PC-3 (cell line): ENCODE data around the gene ING3. TPM values are rescaled to one million over a fixed set of nuclear protein-coding genes. Genes with fewer than 3 reads are reported as not detected.

Experiments
- ATAC-seq: fragments of 200-7000 bp; cut with Tn5 transposase; 2 replicates; pipeline ENCODE4 v1.9.1; 2020; ENCODE audit warnings: mild to moderate bottlenecking, moderate library complexity
- BruUV-seq: library from RNA; stranded (reverse); fragments of 400-500 nt; replicated peaks from 2 replicates; lab custom pipeline; 2021; lab: Mats Ljungman, UMichigan
- CTCF ChIA-PET: fragments of 300-600 bp; sonication (Branson Sonifier 250); formaldehyde crosslinking; loops from one replicate; lab custom pipeline; 2022; ENCODE audit warnings: antibody characterized with exemption; lab: Charles Lee
- POLR2A ChIA-PET: fragments of 300-600 bp; sonication (Branson Sonifier 250); formaldehyde crosslinking; loops from one replicate; lab custom pipeline; 2022; ENCODE audit warnings: antibody characterized with exemption; ENCODE audit not compliant: unreplicated experiment; lab: Charles Lee
- DNase-seq: peaks from one replicate; pipeline ENCODE4 v3.0.0-alpha.2; 2015
- H2AFZ ChIP-seq: fragments of 300-600 bp; sonication (generic); 2 replicates; pipeline ENCODE4 v1.6.0; 2016; ENCODE audit warnings: antibody characterized with exemption, low read length
- H3F3A ChIP-seq: fragments of 300-600 bp; sonication (generic); one replicate; pipeline ENCODE4 v1.6.0; 2017; ENCODE audit warnings: antibody characterized with exemption, low read length, control low read depth, mild to moderate bottlenecking; ENCODE audit not compliant: unreplicated experiment
- H3K27ac ChIP-seq: fragments of 300-600 bp; sonication (generic); 2 replicates; pipeline ENCODE4 v1.5.1; 2016; ENCODE audit warnings: mild to moderate bottlenecking, low read length
- H3K27me3 ChIP-seq: fragments of 300-600 bp; sonication (generic); 2 replicates; pipeline ENCODE4 v1.6.1; 2016; ENCODE audit warnings: low read length, mixed read lengths
- H3K36me3 ChIP-seq: fragments of 300-600 bp; sonication (generic); 2 replicates; pipeline ENCODE4 v1.6.1; 2016; ENCODE audit warnings: low read depth, mixed run types, low read length, mixed read lengths
- H3K4me1 ChIP-seq: fragments of 300-600 bp; sonication (generic); 2 replicates; pipeline ENCODE4 v1.5.1; 2016; ENCODE audit warnings: low read length; ENCODE audit not compliant: insufficient read depth
- H3K4me2 ChIP-seq: fragments of 300-600 bp; sonication (generic); 2 replicates; pipeline ENCODE4 v1.6.0; 2016; ENCODE audit warnings: low read length
- H3K4me3 ChIP-seq: fragments of 300-600 bp; sonication (generic); 2 replicates; pipeline ENCODE4 v1.5.1; 2016; ENCODE audit warnings: mild to moderate bottlenecking, low read length, mixed read lengths
- H3K79me2 ChIP-seq: fragments of 300-600 bp; sonication (generic); 2 replicates; pipeline ENCODE4 v1.6.1; 2017; ENCODE audit warnings: low read length, mixed read lengths
- H3K9ac ChIP-seq: fragments of 300-600 bp; sonication (generic); 2 replicates; pipeline ENCODE4 v1.6.0; 2016; ENCODE audit warnings: mild to moderate bottlenecking, low read length
- H3K9me2 ChIP-seq: fragments of 300-600 bp; sonication (generic); replicated peaks from 2 replicates; pipeline ENCODE4 v1.6.1; 2016; ENCODE audit warnings: mixed run types, low read length, mixed read lengths
- H3K9me3 ChIP-seq: fragments of 300-600 bp; sonication (generic); 2 replicates; pipeline ENCODE4 v1.6.1; 2016; ENCODE audit warnings: low read length, mixed read lengths
- H4K20me1 ChIP-seq: fragments of 300-600 bp; sonication (generic); 2 replicates; pipeline ENCODE4 v1.6.1; 2016; ENCODE audit warnings: low read length, mixed read lengths
- EZH2 ChIP-seq: fragments of 300-600 bp; sonication (generic); IDR thresholded peaks from one replicate; pipeline ENCODE4 v1.6.1; 2017; ENCODE audit warnings: antibody characterized with exemption, mild to moderate bottlenecking, low read length; ENCODE audit not compliant: unreplicated experiment
- EZH2phosphoT487 ChIP-seq: fragments of 300-600 bp; sonication (generic); IDR thresholded peaks from 2 replicates; pipeline ENCODE4 v1.6.1; 2018; ENCODE audit warnings: mild to moderate bottlenecking, antibody characterized with exemption, low read length, borderline replicate concordance
- intact Hi-C: fragments of 100-400 bp; cut with micrococcal nuclease; formaldehyde crosslinking; loops from 2 replicates; pipeline ENCODE4 v1.9.0; 2023
- total RNA-seq: library from RNA; depleted of rRNA; stranded (reverse); fragments of >200 nt; gene quantifications from 2 replicates; pipeline ENCODE4 v1.2.3, GENCODE V29; 2014
- TF ChIP-seq, protein P1 (sequence below): fragments of 300-600 bp; sonication (generic); conservative IDR thresholded peaks from 2 replicates; pipeline ENCODE4 v1.5.1; 2017; ENCODE audit warnings: antibody characterized with exemption, low read depth, mild to moderate bottlenecking, low read length

ING3 gene
- total RNA-seq, 1 experiment from 2014 or later: 12.8 TPM

DNA sequence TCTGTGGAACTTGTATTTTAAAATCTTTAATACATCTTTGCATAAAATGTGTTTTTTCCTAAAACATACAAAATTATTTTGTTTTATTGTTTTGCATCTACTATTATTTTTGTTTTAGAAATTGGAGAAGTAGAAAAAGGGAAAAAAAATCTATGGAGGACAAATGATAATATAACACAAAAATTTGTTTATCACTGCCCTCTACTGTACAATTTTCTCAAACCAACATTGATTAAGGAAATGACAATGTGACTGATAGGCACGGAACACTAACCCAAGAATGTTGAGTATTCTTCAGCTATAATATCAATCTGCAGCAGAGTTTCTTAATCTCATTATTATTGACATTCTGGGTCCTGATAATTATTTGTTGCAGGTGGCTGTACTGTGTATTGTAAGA, 9.5 kb upstream of the ING3 start:
- no peaks in the 10 kb centered on the region for H3F3A ChIP-seq
- H3K79me2 ChIP-seq: no peaks in the 10 kb centered on the region
- BruUV-seq: no TSS peak
- ChIA-PET CTCF (interaction anchor here (0.9 kb wide), 1 partner anchor 149 kb away, joined by 4 read pairs; no protein-coding TSS in a partner anchor), POLR2A (no interaction called here)
- no peak overlapping the region for H3K4me3 ChIP-seq
- ATAC-seq (peak; percentile 49), DNase-seq (peak; percentile 50)
- no peak overlapping the region for H3K4me2 ChIP-seq
- no peak overlapping the region for H3K27ac ChIP-seq
- H3K9me3 ChIP-seq: no peaks in the 10 kb centered on the region
- intact Hi-C loops: loop anchor here (1.0 to 5.0 kb wide), 4 partner anchors 84 to 214 kb away; no protein-coding TSS in a partner anchor
- H3K9ac ChIP-seq: no peak overlapping the region
- H3K9me2 ChIP-seq: no peaks in the 10 kb centered on the region
- no peak overlapping the region for H2AFZ ChIP-seq
- TF ChIP-seq EZH2phosphoT487 (no peak), EZH2 (no peak)
- TF ChIP-seq, protein P1, sequence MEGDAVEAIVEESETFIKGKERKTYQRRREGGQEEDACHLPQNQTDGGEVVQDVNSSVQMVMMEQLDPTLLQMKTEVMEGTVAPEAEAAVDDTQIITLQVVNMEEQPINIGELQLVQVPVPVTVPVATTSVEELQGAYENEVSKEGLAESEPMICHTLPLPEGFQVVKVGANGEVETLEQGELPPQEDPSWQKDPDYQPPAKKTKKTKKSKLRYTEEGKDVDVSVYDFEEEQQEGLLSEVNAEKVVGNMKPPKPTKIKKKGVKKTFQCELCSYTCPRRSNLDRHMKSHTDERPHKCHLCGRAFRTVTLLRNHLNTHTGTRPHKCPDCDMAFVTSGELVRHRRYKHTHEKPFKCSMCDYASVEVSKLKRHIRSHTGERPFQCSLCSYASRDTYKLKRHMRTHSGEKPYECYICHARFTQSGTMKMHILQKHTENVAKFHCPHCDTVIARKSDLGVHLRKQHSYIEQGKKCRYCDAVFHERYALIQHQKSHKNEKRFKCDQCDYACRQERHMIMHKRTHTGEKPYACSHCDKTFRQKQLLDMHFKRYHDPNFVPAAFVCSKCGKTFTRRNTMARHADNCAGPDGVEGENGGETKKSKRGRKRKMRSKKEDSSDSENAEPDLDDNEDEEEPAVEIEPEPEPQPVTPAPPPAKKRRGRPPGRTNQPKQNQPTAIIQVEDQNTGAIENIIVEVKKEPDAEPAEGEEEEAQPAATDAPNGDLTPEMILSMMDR: peak; percentile 64
- H3K4me1 ChIP-seq: peaks cover 7% of the 10 kb centered on the region; the same call in 1 of the 2 replicates
- no peaks in the 10 kb centered on the region for H3K36me3 ChIP-seq
- H4K20me1 ChIP-seq: no peaks in the 10 kb centered on the region
- H3K27me3 ChIP-seq: no peaks in the 10 kb centered on the region

DNA sequence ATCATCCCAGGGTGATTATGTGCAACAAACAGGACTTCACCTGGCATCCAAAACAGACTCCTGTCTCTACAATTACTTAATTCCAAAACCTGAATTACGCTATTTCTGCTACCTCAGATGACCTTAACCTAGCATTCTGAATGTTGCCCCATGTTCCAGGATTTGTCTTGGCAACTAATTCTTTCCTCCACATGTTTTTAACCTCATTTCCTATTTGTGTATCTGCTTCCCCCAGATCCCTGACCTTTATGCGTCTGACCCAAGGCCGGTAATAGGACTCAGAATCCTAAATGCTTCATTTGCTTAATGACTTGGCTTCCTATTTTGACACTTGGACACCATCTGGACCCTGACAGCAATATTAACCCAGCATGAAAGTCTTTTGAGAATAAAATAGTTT, 8.7 kb upstream of the ING3 start:
- H4K20me1 ChIP-seq: no peaks in the 10 kb centered on the region
- H3K79me2 ChIP-seq: no peaks in the 10 kb centered on the region
- H3K9ac ChIP-seq: no peak overlapping the region
- H3K9me2 ChIP-seq: no peaks in the 10 kb centered on the region
- no peak overlapping the region for H3K4me2 ChIP-seq
- H3K4me1 ChIP-seq: peaks cover 7% of the 10 kb centered on the region; the same call in 1 of the 2 replicates
- no peaks in the 10 kb centered on the region for H3F3A ChIP-seq
- H3K9me3 ChIP-seq: no peaks in the 10 kb centered on the region
- ChIA-PET POLR2A (no interaction called here), CTCF (interaction anchor here (0.9 kb wide), 1 partner anchor 150 kb away, joined by 4 read pairs; no protein-coding TSS in a partner anchor)
- DNase-seq (no peak), ATAC-seq (no peak)
- H3K4me3 ChIP-seq: no peak overlapping the region
- no peak overlapping the region for H2AFZ ChIP-seq
- TF ChIP-seq EZH2 (no peak), EZH2phosphoT487 (no peak)
- TF ChIP-seq, protein P1: no peak
- no peaks in the 10 kb centered on the region for H3K27me3 ChIP-seq
- no peaks in the 10 kb centered on the region for H3K36me3 ChIP-seq
- no TSS peak for BruUV-seq
- H3K27ac ChIP-seq: no peak overlapping the region
- intact Hi-C loops: loop anchor here (1.0 to 5.0 kb wide), 4 partner anchors 85 to 215 kb away; no protein-coding TSS in a partner anchor

DNA sequence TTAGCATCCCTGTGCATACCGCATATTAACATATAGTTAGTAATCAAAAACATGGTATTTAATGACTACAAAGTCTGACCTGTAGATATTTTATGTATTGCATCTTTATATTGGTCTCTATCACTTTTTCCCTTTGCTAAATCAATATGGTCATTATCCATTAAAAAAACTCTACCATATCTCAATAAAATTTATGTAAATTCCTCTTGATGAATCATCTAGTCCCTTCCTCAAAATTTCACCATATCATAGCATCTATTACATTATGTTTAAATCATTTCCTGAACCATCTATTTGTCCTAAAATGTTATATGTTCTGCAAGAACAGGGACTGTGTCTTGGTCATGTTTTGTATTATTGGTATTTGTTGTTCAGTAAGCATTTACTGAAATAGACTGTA, 7.7 kb upstream of the ING3 start:
- DNase-seq (no peak), ATAC-seq (no peak)
- Histone ChIP-seq H3K4me2 (no peak overlapping the region), H3K79me2 (no peaks in the 10 kb centered on the region), H3F3A (no peaks in the 10 kb centered on the region), H3K27ac (no peak overlapping the region), H4K20me1 (no peaks in the 10 kb centered on the region), H3K4me3 (no peak overlapping the region), H3K4me1 (peaks cover 7% of the 10 kb centered on the region; the same call in 1 of the 2 replicates), H3K9me2 (no peaks in the 10 kb centered on the region), H3K9ac (no peak overlapping the region), H3K36me3 (no peaks in the 10 kb centered on the region), H3K27me3 (no peaks in the 10 kb centered on the region), H3K9me3 (no peaks in the 10 kb centered on the region), H2AFZ (no peak overlapping the region)
- TF ChIP-seq EZH2: no peak
- no peak for TF ChIP-seq EZH2phosphoT487
- TF ChIP-seq, protein P1: no peak
- POLR2A ChIA-PET: no interaction called here
- CTCF ChIA-PET: no interaction called here
- no TSS peak for BruUV-seq
- intact Hi-C loops: loop anchor here (5.0 kb wide), 1 partner anchor 216 kb away; no protein-coding TSS in a partner anchor
